Upper lobe of left lung (tissue), 6 donors: Measurements from ENCODE around the gene GULP1. TPM values are rescaled to one million over a fixed set of nuclear protein-coding genes. Genes with fewer than 3 reads are reported as not detected.

Experiments used
- ATAC-seq, 2 donors: fragments of 200-7000 bp; cut with Tn5 transposase; one replicate each; pipeline ENCODE4 v1.9.1; 2022; ENCODE audit warnings: mild to moderate bottlenecking in 2 of 2, moderate library complexity in 2 of 2; ENCODE audit not compliant: low FRiP score in 2 of 2
- DNase-seq, 2 donors: peaks; one replicate each; pipeline ENCODE4 v3.0.0-alpha.2; 2019 to 2020
- H3K27ac ChIP-seq, 4 donors: fragments of 200-600 bp; sonication (generic); one replicate each; pipeline ENCODE4 v1.5.1; 2016 to 2019
- H3K27me3 ChIP-seq, 4 donors: fragments of 200-600 bp; sonication (generic); one replicate each; pipeline ENCODE4 v1.5.1; 2017 to 2019
- H3K36me3 ChIP-seq, 4 donors: fragments of 200-600 bp; sonication (generic); one replicate each; pipeline ENCODE4 v1.5.1; 2016 to 2019
- H3K4me1 ChIP-seq, 4 donors: fragments of 200-600 bp; sonication (generic); one replicate each; pipeline ENCODE4 v1.5.1; 2018 to 2019
- H3K4me3 ChIP-seq, 4 donors: fragments of 200-600 bp; sonication (generic); one replicate each; pipeline ENCODE4 v1.5.1; 2017 to 2019; ENCODE audit warnings: mild to moderate bottlenecking in 2 of 4, moderate library complexity in 1 of 4
- H3K9me3 ChIP-seq, 4 donors: fragments of 200-600 bp; sonication (generic); one replicate each; pipeline ENCODE4 v1.5.1; 2018 to 2019
- EP300 ChIP-seq, 4 donors: sonication (generic); formaldehyde crosslinking; IDR thresholded peaks; one replicate each; pipeline ENCODE4 v1.5.1; 2017; ENCODE audit warnings: antibody characterized with exemption in 4 of 4, control low read depth in 2 of 4
- POLR2A ChIP-seq, 4 donors: fragments of 450-650 bp; IDR thresholded peaks; one replicate each; pipeline ENCODE4 v1.5.1; 2016 to 2017; ENCODE audit warnings: antibody characterized with exemption in 4 of 4, mild to moderate bottlenecking in 2 of 4
- POLR2AphosphoS5 ChIP-seq, 2 donors: sonication (generic); formaldehyde crosslinking; IDR thresholded peaks; one replicate each; pipeline ENCODE4 v1.5.1; 2017; ENCODE audit warnings: antibody characterized with exemption in 2 of 2
- WGBS, 2 donors: methylation state at CpG; one replicate each; pipeline ENCODE4 v1.1.5; 2017 to 2018; 5-methylcytosine and 5-hydroxymethylcytosine counted together
- total RNA-seq, 6 donors: library from RNA; depleted of rRNA in 4 of 6; stranded (reverse); fragments of >200 nt in 4 of 6; gene quantifications; one replicate each; pipeline versions ENCODE4 v1.1.0 to v1.2.1, GENCODE V29; 2016 to 2021
- TF ChIP-seq, protein P1 (sequence below), 6 experiments: fragments of 450-650 bp in 4 of 6; fragments of 200-600 bp in 2 of 6; sonication (generic) in 2 of 6; IDR thresholded peaks; one replicate each; pipeline ENCODE4 v1.5.1; 2016 to 2019; ENCODE audit warnings: antibody characterized with exemption in 6 of 6
- donor health status: DM: no; HTN: no; CAD: no; lungs with moderate emphysema.
- donor health status: DM: no; HTN: yes; CAD: no; lungs with severe emphysema.

The GULP1 gene
- total RNA-seq, 6 donors from 2014 or later: 12.5 to 71.2 (median 32.7) TPM

- WGBS, 2 donors: 93 to 97% methylated on average over 3 of the region's 3 CpGs
- TF ChIP-seq POLR2AphosphoS5 (IDR thresholded peaks at IDR 0.05) (no peak), POLR2A (IDR thresholded peaks at IDR 0.05) (no peak), EP300 (IDR thresholded peaks at IDR 0.05) (no peak)
- TF ChIP-seq, protein P1, sequence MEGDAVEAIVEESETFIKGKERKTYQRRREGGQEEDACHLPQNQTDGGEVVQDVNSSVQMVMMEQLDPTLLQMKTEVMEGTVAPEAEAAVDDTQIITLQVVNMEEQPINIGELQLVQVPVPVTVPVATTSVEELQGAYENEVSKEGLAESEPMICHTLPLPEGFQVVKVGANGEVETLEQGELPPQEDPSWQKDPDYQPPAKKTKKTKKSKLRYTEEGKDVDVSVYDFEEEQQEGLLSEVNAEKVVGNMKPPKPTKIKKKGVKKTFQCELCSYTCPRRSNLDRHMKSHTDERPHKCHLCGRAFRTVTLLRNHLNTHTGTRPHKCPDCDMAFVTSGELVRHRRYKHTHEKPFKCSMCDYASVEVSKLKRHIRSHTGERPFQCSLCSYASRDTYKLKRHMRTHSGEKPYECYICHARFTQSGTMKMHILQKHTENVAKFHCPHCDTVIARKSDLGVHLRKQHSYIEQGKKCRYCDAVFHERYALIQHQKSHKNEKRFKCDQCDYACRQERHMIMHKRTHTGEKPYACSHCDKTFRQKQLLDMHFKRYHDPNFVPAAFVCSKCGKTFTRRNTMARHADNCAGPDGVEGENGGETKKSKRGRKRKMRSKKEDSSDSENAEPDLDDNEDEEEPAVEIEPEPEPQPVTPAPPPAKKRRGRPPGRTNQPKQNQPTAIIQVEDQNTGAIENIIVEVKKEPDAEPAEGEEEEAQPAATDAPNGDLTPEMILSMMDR (IDR thresholded peaks at IDR 0.05): no peak
- Histone ChIP-seq H3K27me3 (no peaks in the 10 kb centered on the region), H3K4me1 (peaks cover 0 to 6% (median 1%) of the 10 kb centered on the region in 4 donors), H3K9me3 (no peaks in the 10 kb centered on the region), H3K27ac (no peak overlapping the region), H3K4me3 (no peak overlapping the region), H3K36me3 (no peaks in the 10 kb centered on the region)
- DNase-seq (no peak), ATAC-seq (no peak)
These were observed 46.8 kb downstream of the GULP1 start for GRCh38 chr2:188338463-188338862.

- H3K27ac ChIP-seq: no peak overlapping the region
- no peak for DNase-seq
- ATAC-seq: no peak
- 92 to 94% methylated on average over 2 to 3 of the region's 3 CpGs for WGBS, 2 donors
- H3K9me3 ChIP-seq: no peaks in the 10 kb centered on the region
- no peaks in the 10 kb centered on the region for H3K36me3 ChIP-seq
- TF ChIP-seq, protein P1 (IDR thresholded peaks at IDR 0.05): no peak
- TF ChIP-seq EP300 (IDR thresholded peaks at IDR 0.05) (no peak), POLR2AphosphoS5 (IDR thresholded peaks at IDR 0.05) (no peak), POLR2A (IDR thresholded peaks at IDR 0.05) (no peak)
- peaks cover 0 to 2% (median 0%) of the 10 kb centered on the region in 4 donors for H3K4me1 ChIP-seq
- H3K4me3 ChIP-seq: no peak overlapping the region
- H3K27me3 ChIP-seq: no peaks in the 10 kb centered on the region
These were observed 48.6 kb downstream of the GULP1 start for GRCh38 chr2:188340257-188340656.

GRCh38 chr2:188345020-188345419 is 53.3 kb downstream of the GULP1 start:
- DNase-seq: no peak

GRCh38 chr2:188345426-188345825 is 53.8 kb downstream of the GULP1 start:
- Histone ChIP-seq H3K4me3 (no peak overlapping the region), H3K36me3 (no peaks in the 10 kb centered on the region), H3K4me1 (peaks cover 0 to 9% (median 0%) of the 10 kb centered on the region in 4 donors), H3K27ac (no peak overlapping the region), H3K27me3 (no peaks in the 10 kb centered on the region), H3K9me3 (no peaks in the 10 kb centered on the region)
- no peak for DNase-seq
- ATAC-seq: no peak
- TF ChIP-seq POLR2A (IDR thresholded peaks at IDR 0.05): no peak
- no peak for TF ChIP-seq EP300 (IDR thresholded peaks at IDR 0.05)
- TF ChIP-seq POLR2AphosphoS5 (IDR thresholded peaks at IDR 0.05): no peak
- TF ChIP-seq, protein P1 (IDR thresholded peaks at IDR 0.05): no peak

More at GRCh38 chr2:188345020-188345419, 53.3 kb downstream of the GULP1 start:
- no peaks in the 10 kb centered on the region for H3K9me3 ChIP-seq
- H3K4me1 ChIP-seq: peaks cover 0 to 9% (median 0%) of the 10 kb centered on the region in 4 donors
- H3K4me3 ChIP-seq: no peak overlapping the region
- no peak for ATAC-seq
- WGBS, 2 donors: 64 to 66% methylated on average over 3 of the region's 3 CpGs
- no peak for TF ChIP-seq POLR2AphosphoS5 (IDR thresholded peaks at IDR 0.05)
- TF ChIP-seq POLR2A (IDR thresholded peaks at IDR 0.05): no peak
- no peak for TF ChIP-seq EP300 (IDR thresholded peaks at IDR 0.05)
- TF ChIP-seq, protein P1 (IDR thresholded peaks at IDR 0.05): no peak
- no peaks in the 10 kb centered on the region for H3K27me3 ChIP-seq
- no peak overlapping the region for H3K27ac ChIP-seq
- H3K36me3 ChIP-seq: no peaks in the 10 kb centered on the region

DNA sequence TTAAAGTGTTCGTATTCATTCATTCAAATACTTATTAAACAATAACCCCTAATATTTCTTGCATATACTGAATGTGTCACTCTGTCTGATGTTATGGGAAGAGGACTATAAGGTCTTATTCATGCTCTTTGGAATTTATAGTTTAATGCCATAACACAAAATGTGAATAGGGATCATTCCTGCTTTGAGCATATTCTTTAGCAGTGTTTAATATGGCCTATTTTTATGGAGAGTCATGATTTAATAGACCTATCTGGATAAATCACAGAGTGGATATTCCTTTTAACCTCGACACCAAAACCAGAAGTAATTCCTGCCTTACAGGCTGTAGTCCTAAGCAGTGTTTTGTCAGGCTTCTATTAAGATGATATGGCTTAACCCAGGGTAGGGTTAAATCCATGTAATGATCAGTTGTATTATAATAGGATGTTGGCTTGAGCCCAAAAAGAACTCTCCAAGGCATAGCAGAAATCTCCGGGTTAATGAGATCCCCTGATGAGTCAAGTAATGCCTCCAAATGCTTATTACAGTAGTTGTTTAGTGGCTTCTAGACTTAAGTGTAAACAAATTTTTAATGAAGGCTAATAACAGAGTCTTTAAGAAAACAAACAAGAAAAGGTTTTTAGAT is 54.3 kb downstream of the GULP1 start:
- H3K27me3 ChIP-seq: no peaks in the 10 kb centered on the region
- H3K27ac ChIP-seq: no peak overlapping the region
- H3K4me1 ChIP-seq: peaks cover 0 to 9% (median 0%) of the 10 kb centered on the region in 4 donors
- DNase-seq: no peak
- no peak for TF ChIP-seq POLR2A (IDR thresholded peaks at IDR 0.05)
- TF ChIP-seq, protein P1 (IDR thresholded peaks at IDR 0.05): no peak
- WGBS, 2 donors: 63 to 68% methylated on average over 3 of the region's 3 CpGs
- H3K4me3 ChIP-seq: no peak overlapping the region
- no peak for ATAC-seq
- H3K9me3 ChIP-seq: no peaks in the 10 kb centered on the region
- H3K36me3 ChIP-seq: no peaks in the 10 kb centered on the region
